HL-60/S4 (cell line): ENCODE results near the gene SOCS7.

ENCODE experiments used
- in situ Hi-C: fragments of 300-500 bp; cut with MboI; formaldehyde crosslinking; loops from 2 replicates; pipeline ENCODE4 v1.14.3; 2022; ENCODE audit warnings: low sequenced_read_pairs

The SOCS7 gene

GRCh38 chr17:38351412-38352222 is at the start of gene SOCS7:
SOCS7 (plus strand) TSS chr17:38351844; CDS start chr17:38352053, 209 bp downstream.
- in situ Hi-C loops = no loop called here

- in situ Hi-C loops = no loop called here
Observed at GRCh38 chr17:38315497-38315896, 36.1 kb upstream of the SOCS7 start.

- in situ Hi-C loops = no loop called here
Observed at GRCh38 chr17:38317081-38317480, 34.6 kb upstream of the SOCS7 start.

- in situ Hi-C loops = no loop called here
Observed at GRCh38 chr17:38320482-38320881, 31.2 kb upstream of the SOCS7 start.

- in situ Hi-C loops = no loop called here
Observed at GRCh38 chr17:38322156-38322779, 29.4 kb upstream of the SOCS7 start.

- in situ Hi-C loops = no loop called here
Observed at GRCh38 chr17:38322897-38323296, 28.7 kb upstream of the SOCS7 start.

- in situ Hi-C loops = no loop called here
Observed at GRCh38 chr17:38324141-38324697, 27.4 kb upstream of the SOCS7 start.

GRCh38 chr17:38324772-38325171 is 26.9 kb upstream of the SOCS7 start:
- in situ Hi-C loops = no loop called here

GRCh38 chr17:38325221-38325851 is 26.3 kb upstream of the SOCS7 start:
- in situ Hi-C loops = no loop called here

- in situ Hi-C loops = no loop called here
Observed at GRCh38 chr17:38326996-38327792, 24.4 kb upstream of the SOCS7 start.

GRCh38 chr17:38327936-38328335 is 23.7 kb upstream of the SOCS7 start:
- in situ Hi-C loops = no loop called here

GRCh38 chr17:38328620-38329019 is 23.0 kb upstream of the SOCS7 start:
- in situ Hi-C loops = no loop called here

GRCh38 chr17:38329284-38329683 is 22.4 kb upstream of the SOCS7 start:
- in situ Hi-C loops = no loop called here

- in situ Hi-C loops = no loop called here
Observed at GRCh38 chr17:38329808-38330730, 21.6 kb upstream of the SOCS7 start.

- in situ Hi-C loops = no loop called here
Observed at GRCh38 chr17:38330941-38331411, 20.7 kb upstream of the SOCS7 start.

- in situ Hi-C loops = no loop called here
Observed at GRCh38 chr17:38332735-38333134, 18.9 kb upstream of the SOCS7 start.

GRCh38 chr17:38333635-38334295 is 17.9 kb upstream of the SOCS7 start:
- in situ Hi-C loops = no loop called here

GRCh38 chr17:38334480-38335364 is 16.9 kb upstream of the SOCS7 start:
- in situ Hi-C loops = no loop called here
